Type B pancreatic cell (in vitro differentiated cells): ENCODE data around the gene TFDP2. TPM values are rescaled to one million over a fixed set of nuclear protein-coding genes. Genes with fewer than 3 reads are reported as not detected.

Source experiments
- DNase-seq: peaks from one replicate; pipeline ENCODE4 v3.0.0; 2021; ENCODE audit warnings: mixed read lengths; ENCODE audit not compliant: unreplicated experiment; ENCODE audit errors: extremely low spot score
- H3K27ac Mint-ChIP-seq: 2 replicates; pipeline ENCODE4 v1.8.0; 2021; ENCODE audit warnings: mild to moderate bottlenecking, mixed read lengths
- H3K27me3 Mint-ChIP-seq: 2 replicates; pipeline ENCODE4 v1.8.0; 2021; ENCODE audit warnings: mixed read lengths
- H3K36me3 Mint-ChIP-seq: 2 replicates; pipeline ENCODE4 v1.8.0; 2021; ENCODE audit warnings: mixed read lengths
- H3K4me1 Mint-ChIP-seq: one replicate; pipeline ENCODE4 v1.8.0; 2021; ENCODE audit warnings: mixed read lengths; ENCODE audit not compliant: unreplicated experiment
- H3K4me3 Mint-ChIP-seq: 2 replicates; pipeline ENCODE4 v1.8.0; 2021; ENCODE audit warnings: mild to moderate bottlenecking, mixed read lengths
- H3K9me3 Mint-ChIP-seq: 2 replicates; pipeline ENCODE4 v1.8.0; 2021; ENCODE audit warnings: mixed read lengths
- CTCF ChIP-seq: fragments of 200-600 bp; sonication (generic); conservative IDR thresholded peaks from 2 replicates; pipeline ENCODE4 v1.5.0; 2021; ENCODE audit warnings: antibody characterized with exemption, mild to moderate bottlenecking
- total RNA-seq: library from RNA; stranded (reverse); gene quantifications from 2 replicates; pipeline ENCODE4 v1.2.1, GENCODE V29; 2021; ENCODE audit warnings: low replicate concordance

The TFDP2 gene
- total RNA-seq, 1 donor from 2014 or later, result 80.9 TPM

DNA sequence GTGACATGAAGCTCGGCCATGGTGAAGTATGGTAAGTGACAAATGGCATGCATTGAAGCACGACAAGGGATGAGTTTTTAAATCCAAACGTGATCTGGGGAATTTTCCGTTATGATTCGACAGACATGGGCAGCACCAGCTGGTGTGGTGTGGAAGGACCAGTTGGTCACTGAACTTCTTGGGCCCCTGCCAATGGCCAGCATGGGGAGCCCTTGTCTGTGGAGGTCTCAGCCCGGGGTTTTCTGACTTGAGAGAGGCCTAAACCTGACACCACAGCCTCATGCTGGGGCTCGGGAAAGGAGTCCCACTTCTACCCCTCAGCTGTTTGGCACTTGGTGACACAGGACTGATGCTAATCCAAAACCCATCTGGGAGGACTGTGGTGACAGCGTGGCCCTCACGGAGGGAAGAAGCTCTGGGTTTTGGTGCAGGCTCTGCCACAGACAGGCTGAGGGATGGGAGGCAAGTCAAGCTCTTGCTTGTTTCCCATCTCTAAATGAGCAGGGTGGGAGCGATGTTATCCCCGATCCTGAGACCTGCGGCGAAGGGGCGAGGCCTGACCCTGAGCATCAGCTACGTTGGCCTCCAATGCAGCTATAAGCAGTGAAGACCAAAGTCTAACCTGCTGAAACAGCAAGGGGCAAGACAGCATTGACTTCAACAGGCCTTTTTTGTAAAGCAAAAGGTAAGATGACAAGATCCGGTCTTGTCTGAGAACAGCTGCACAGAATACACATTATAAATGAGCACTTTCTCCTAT is 203.4 kb downstream of the TFDP2 start:
- peaks cover 11% of the 10 kb centered on the region for H3K4me1 Mint-ChIP-seq
- no peak for DNase-seq
- no peaks in the 10 kb centered on the region for H3K9me3 Mint-ChIP-seq
- H3K4me3 Mint-ChIP-seq, result no peak overlapping the region
- no peak overlapping the region for H3K27ac Mint-ChIP-seq
- TF ChIP-seq CTCF, result no peak
- H3K36me3 Mint-ChIP-seq, result peaks cover 3% of the 10 kb centered on the region
- no peaks in the 10 kb centered on the region for H3K27me3 Mint-ChIP-seq

- H3K4me1 Mint-ChIP-seq, result peaks cover 8% of the 10 kb centered on the region
- no peak for DNase-seq
- TF ChIP-seq CTCF, result no peak
- no peaks in the 10 kb centered on the region for H3K36me3 Mint-ChIP-seq
- no peaks in the 10 kb centered on the region for H3K9me3 Mint-ChIP-seq
- no peaks in the 10 kb centered on the region for H3K27me3 Mint-ChIP-seq
- H3K4me3 Mint-ChIP-seq, result no peak overlapping the region
- peak overlapping the region; percentile 8 for H3K27ac Mint-ChIP-seq
Observed at GRCh38 chr3:141942006-141942405, 207.3 kb downstream of the TFDP2 start.

- Mint-ChIP-seq H3K27me3 (no peaks in the 10 kb centered on the region), H3K36me3 (no peaks in the 10 kb centered on the region), H3K4me1 (peaks cover 8% of the 10 kb centered on the region), H3K27ac (peak overlapping the region; percentile 8), H3K4me3 (no peak overlapping the region), H3K9me3 (no peaks in the 10 kb centered on the region)
- no peak for TF ChIP-seq CTCF
- DNase-seq, result no peak
Observed at GRCh38 chr3:141941093-141941492, 208.3 kb downstream of the TFDP2 start.

- no peaks in the 10 kb centered on the region for H3K9me3 Mint-ChIP-seq
- H3K4me1 Mint-ChIP-seq, result peaks cover 8% of the 10 kb centered on the region
- H3K27ac Mint-ChIP-seq, result peak overlapping the region; percentile 85
- no peaks in the 10 kb centered on the region for H3K36me3 Mint-ChIP-seq
- no peak for TF ChIP-seq CTCF
- DNase-seq, result no peak
- no peaks in the 10 kb centered on the region for H3K27me3 Mint-ChIP-seq
- H3K4me3 Mint-ChIP-seq, result no peak overlapping the region
Observed at GRCh38 chr3:141940194-141940776, 209.1 kb downstream of the TFDP2 start.

DNA sequence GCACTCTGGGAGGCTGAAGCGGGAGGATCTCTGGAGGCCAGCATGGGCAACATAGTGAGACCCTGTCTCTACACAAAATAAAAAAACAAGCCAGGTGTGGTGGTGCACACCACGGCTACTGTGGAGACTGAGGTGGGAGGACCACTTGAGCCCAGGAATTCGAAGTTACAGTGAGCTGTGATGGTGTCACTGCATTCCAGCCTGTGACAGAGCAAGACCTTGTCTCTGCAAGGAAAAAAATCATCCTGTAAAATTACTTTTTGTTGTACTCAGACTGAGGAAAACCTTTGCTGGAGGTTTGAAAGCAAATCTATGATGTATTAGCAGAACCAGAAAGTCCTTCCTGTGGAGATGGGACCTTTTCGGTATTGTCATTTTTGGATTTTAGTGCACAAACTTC is 209.6 kb downstream of the TFDP2 start:
- Mint-ChIP-seq H3K9me3 (no peaks in the 10 kb centered on the region), H3K27ac (peak overlapping the region; percentile 85)
- no peak for DNase-seq

More for the DNA sequence above, 209.6 kb downstream of the TFDP2 start:
- H3K4me3 Mint-ChIP-seq, result no peak overlapping the region
- TF ChIP-seq CTCF, result no peak
- no peaks in the 10 kb centered on the region for H3K36me3 Mint-ChIP-seq
- peaks cover 8% of the 10 kb centered on the region for H3K4me1 Mint-ChIP-seq
- no peaks in the 10 kb centered on the region for H3K27me3 Mint-ChIP-seq
